ENCODE measurements around the gene ESYT1.

ESYT1 gene, protein sequence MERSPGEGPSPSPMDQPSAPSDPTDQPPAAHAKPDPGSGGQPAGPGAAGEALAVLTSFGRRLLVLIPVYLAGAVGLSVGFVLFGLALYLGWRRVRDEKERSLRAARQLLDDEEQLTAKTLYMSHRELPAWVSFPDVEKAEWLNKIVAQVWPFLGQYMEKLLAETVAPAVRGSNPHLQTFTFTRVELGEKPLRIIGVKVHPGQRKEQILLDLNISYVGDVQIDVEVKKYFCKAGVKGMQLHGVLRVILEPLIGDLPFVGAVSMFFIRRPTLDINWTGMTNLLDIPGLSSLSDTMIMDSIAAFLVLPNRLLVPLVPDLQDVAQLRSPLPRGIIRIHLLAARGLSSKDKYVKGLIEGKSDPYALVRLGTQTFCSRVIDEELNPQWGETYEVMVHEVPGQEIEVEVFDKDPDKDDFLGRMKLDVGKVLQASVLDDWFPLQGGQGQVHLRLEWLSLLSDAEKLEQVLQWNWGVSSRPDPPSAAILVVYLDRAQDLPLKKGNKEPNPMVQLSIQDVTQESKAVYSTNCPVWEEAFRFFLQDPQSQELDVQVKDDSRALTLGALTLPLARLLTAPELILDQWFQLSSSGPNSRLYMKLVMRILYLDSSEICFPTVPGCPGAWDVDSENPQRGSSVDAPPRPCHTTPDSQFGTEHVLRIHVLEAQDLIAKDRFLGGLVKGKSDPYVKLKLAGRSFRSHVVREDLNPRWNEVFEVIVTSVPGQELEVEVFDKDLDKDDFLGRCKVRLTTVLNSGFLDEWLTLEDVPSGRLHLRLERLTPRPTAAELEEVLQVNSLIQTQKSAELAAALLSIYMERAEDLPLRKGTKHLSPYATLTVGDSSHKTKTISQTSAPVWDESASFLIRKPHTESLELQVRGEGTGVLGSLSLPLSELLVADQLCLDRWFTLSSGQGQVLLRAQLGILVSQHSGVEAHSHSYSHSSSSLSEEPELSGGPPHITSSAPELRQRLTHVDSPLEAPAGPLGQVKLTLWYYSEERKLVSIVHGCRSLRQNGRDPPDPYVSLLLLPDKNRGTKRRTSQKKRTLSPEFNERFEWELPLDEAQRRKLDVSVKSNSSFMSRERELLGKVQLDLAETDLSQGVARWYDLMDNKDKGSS

DNA sequence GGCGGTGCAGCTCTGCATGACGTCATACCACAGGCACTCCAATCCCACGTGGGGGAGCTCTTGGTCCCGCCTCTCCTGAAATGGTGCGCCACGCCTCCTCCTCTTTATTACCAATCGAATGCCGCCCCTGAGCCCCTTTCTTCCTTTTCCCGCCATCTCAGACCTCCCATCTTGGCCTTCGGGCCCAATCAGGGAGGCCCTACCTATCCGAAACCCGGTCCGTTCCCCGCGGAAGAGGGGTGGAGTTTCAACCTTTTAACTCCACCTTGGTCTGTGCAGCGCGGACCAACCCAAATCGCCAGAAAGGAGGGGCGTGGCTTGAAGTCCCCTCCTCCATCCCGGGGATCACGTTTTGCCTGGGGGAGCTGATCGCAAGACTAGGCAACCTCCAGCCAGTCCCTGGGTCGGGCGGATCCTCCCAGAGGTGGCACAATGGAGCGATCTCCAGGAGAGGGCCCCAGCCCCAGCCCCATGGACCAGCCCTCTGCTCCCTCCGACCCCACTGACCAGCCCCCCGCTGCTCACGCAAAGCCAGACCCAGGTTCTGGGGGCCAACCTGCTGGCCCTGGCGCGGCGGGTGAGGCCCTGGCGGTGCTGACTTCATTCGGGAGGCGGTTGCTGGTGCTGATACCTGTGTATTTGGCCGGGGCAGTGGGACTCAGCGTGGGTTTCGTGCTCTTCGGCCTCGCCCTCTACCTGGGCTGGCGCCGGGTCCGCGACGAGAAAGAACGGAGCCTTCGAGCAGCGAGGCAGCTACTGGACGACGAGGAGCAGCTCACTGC is at the start of gene ESYT1:
TSS of gene ESYT1 (plus strand) at position 380 of the 782 bp plus-strand sequence. CDS start at position 433, 53 bp downstream.
- DNase-seq = peak; percentile 99 to 100 (median 99)

- DNase-seq = no peak
Observed at GRCh38 chr12:56078427-56078826, 49.6 kb upstream of the ESYT1 start.

- peak; percentile 32 to 72 (median 70) for DNase-seq
Observed at GRCh38 chr12:56078931-56079722, 48.9 kb upstream of the ESYT1 start.

DNA sequence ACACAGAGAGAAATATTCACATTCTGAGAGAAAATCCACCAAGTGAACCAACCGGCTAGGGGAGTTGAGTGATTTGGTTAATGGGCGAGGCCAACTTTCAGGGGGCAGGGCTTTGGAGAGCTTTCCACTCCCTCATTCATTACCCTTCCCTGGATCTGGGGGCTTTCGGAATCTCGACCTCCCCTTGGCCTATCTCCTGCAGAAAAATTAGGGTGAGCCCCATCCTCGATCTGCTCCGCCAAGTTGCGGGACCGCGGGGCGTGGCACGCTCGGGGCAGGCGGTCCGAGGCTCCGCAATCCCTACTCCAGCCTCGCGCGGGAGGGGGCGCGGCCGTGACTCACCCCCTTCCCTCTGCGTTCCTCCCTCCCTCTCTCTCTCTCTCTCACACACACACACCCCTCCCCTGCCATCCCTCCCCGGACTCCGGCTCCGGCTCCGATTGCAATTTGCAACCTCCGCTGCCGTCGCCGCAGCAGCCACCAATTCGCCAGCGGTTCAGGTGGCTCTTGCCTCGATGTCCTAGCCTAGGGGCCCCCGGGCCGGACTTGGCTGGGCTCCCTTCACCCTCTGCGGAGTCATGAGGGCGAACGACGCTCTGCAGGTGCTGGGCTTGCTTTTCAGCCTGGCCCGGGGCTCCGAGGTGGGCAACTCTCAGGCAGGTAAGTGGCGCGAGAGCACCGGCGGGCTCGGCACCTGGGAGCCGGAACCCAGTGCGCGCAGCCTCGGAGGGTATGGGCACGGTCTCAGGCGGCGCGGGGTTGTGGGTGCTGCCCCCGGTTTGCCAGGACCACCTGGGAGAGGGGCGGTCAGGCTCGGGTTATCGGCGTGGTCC is 48.1 kb upstream of the ESYT1 start, which contains the start of gene ERBB3:
TSS of gene ERBB3 (plus strand) at position 443 of the 833 bp plus-strand sequence. CDS start at position 579, 136 bp downstream.
- DNase-seq = peak; percentile 62 to 85 (median 82)

DNA sequence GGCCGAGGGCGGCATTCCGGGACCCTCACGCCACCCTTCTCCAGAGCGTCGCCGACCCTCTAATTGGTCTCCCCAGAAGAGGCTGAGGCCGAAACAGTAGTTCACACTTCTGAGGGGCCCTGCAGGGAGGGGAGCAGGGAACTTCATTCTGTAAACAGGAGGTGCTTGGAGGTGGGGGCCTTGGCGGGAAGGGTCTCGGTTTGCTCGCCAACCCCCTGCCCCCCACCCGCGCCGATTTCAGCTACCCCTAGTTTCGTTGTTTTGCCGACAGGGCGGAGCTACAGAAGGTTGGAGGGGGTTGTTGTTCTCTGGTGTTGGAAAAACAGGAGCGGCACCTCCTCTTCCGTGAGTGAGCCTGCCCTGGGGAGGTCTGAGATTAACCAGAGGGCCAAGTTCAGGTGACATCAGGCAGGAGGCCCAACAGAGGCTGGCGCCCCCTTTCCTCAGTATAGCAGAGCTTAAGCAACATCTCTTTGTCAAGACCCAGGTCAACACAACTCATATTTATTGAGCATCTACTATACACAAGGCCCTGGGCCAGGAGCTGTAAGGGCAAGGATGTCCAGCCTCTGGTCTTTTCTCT is 47.4 kb upstream of the ESYT1 start:
- no peak for DNase-seq

DNA sequence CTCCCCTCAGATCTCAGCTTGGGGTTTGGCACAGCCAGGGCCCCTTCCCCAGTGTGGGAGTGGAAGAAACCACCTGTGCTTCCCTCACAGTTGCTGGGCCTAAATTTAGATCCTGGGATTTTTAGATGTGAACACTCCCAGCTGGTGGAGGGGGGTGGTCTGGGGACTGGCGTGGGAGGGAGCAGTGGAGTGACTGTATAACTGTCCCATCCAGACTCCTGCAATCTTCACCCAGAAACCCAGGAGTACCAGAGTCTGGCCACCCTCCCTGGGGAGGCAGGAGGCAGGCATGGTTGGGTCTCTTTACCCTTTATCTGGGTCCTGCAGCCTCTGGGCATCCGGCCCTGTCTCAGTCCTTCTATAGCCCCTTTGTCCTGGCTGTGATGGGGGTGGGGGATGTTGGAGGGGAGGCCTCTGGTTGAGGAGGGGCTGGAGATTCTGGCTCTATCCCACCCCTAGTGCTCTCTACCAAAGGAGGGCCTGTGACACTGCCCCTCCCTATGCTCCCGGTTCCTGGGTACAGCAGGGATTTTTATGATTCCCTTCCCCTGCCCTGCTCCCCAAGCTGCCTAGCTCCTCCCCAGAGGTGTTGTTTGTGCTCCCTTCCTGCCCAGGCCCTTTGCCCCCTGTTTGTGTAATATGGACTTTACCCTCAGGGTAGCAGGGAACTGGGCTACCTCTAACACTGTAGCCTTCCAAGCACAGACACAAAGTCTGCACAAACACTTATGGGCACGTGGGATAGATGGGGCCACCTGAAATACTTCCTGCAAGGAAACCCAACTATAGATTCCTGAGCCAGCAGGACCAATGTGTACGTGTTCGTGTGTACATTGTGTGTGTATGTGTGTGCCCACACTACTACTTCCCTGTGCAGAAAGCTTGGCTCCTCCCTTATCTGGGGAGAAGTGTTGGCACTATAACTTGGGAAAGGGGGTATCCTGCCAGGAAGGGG is 46.4 kb upstream of the ESYT1 start:
- no peak for DNase-seq

- no peak for DNase-seq
Observed at GRCh38 chr12:56082382-56082781, 45.7 kb upstream of the ESYT1 start.

- no peak for DNase-seq
Observed at GRCh38 chr12:56082967-56083366, 45.1 kb upstream of the ESYT1 start.

- peak in 1 of 3 experiments; percentile 6 for DNase-seq
Observed at GRCh38 chr12:56084958-56085543, 43.0 kb upstream of the ESYT1 start.

DNA sequence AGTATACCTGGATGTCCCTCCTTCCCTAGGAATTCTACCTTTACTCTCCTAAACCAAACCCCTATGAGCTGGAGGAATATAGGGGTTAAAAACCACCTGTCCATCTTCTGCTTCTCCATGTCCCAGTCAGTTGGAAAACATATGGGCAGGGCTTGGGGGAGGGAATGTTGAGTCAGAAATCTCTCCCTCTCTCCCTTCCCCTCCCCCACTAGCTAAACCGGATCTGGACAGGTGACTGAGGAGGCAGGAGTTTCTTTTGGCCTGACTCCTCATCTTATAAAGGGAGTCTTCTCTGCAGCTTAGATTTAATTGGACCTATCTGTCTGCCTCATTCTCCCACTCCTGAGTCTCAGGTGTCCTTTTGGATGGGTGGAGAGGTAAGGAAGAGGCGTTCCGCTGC is 42.0 kb upstream of the ESYT1 start:
- no peak for DNase-seq

- DNase-seq = no peak
Observed at GRCh38 chr12:56086608-56087007, 41.5 kb upstream of the ESYT1 start.

DNA sequence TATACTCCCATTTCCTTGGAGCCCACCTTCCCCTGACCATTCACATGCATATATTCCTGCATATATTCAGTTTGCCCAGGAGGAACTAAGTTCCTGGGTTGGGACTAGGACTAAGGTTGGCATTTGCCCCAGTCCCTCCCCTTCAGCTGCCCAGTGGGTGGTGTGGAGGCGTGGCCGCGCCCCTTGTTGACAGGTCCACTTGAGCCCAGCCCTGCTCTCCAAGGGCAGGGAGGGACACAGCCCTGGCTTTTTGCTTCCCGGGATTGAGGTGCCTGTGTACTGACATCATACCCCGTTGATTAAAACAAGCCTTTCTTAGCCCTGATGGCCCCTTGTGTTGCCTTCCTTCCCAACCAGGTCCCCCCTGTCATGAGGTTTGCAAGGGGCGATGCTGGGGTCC is 40.8 kb upstream of the ESYT1 start:
- peak; percentile 14 to 59 (median 18) for DNase-seq

GRCh38 chr12:56097738-56098137 is 30.3 kb upstream of the ESYT1 start:
- DNase-seq = no peak

DNA sequence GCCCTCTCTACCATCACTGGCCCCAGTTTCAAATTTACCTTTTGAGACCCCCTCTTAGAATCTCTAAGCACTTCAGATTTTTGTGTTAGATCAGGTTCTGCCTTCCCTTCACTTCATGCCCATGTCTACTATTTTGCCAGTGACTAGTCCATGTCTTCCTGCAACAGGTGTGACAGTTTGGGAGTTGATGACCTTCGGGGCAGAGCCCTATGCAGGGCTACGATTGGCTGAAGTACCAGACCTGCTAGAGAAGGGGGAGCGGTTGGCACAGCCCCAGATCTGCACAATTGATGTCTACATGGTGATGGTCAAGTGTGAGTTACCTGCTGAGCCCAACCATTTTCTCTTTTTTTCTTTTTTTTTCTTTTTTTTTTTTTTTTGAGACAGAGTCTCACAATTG is 29.5 kb upstream of the ESYT1 start:
- peak in 1 of 3 experiments; percentile 20 for DNase-seq

- DNase-seq = no peak
Observed at GRCh38 chr12:56099787-56100186, 28.3 kb upstream of the ESYT1 start.

DNA sequence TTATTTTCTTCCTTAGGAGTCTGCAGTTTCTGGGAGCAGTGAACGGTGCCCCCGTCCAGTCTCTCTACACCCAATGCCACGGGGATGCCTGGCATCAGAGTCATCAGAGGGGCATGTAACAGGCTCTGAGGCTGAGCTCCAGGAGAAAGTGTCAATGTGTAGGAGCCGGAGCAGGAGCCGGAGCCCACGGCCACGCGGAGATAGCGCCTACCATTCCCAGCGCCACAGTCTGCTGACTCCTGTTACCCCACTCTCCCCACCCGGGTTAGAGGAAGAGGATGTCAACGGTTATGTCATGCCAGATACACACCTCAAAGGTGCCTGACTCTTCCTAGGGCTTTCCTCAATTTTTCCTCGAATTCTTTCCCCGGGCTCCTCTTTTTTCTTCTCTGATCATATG is 27.0 kb upstream of the ESYT1 start:
- no peak for DNase-seq

DNA sequence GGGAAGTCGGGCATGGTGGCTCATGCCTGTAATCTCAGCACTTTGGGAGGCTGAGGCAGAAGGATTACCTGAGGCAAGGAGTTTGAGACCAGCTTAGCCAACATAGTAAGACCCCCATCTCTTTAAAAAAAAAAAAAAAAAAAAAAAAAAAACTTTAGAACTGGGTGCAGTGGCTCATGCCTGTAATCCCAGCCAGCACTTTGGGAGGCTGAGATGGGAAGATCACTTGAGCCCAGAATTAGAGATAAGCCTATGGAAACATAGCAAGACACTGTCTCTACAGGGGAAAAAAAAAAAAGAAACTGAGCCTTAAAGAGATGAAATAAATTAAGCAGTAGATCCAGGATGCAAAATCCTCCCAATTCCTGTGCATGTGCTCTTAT is 25.4 kb upstream of the ESYT1 start:
- no peak for DNase-seq

DNA sequence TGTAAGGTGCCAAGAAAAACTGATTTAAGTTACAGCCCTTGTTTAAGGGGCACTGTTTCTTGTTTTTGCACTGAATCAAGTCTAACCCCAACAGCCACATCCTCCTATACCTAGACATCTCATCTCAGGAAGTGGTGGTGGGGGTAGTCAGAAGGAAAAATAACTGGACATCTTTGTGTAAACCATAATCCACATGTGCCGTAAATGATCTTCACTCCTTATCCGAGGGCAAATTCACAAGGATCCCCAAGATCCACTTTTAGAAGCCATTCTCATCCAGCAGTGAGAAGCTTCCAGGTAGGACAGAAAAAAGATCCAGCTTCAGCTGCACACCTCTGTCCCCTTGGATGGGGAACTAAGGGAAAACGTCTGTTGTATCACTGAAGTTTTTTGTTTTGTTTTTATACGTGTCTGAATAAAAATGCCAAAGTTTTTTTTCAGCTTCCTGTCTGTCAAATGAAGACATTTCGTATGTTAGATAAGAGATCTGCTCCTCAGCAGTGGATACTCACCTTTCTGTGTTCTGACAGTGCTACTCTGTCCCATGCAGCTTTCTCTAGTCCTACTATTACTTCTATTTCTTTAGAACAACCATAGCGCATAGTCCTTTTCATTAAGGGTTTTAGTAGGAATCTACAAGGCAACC is 24.9 kb upstream of the ESYT1 start:
- DNase-seq = no peak
